GM12891 (cell line): ENCODE data around the gene ACTMAP.

ENCODE experiments used
- POLR2AphosphoS5 ChIP-seq: IDR thresholded peaks from 2 replicates; pipeline ENCODE4 v1.6.1; 2011; ENCODE audit warnings: low read depth, low read length, control low read depth
- TAF1 ChIP-seq: IDR thresholded peaks from 2 replicates; pipeline ENCODE4 v1.6.1; 2011; ENCODE audit warnings: low read depth, low read length, control low read depth

DNA sequence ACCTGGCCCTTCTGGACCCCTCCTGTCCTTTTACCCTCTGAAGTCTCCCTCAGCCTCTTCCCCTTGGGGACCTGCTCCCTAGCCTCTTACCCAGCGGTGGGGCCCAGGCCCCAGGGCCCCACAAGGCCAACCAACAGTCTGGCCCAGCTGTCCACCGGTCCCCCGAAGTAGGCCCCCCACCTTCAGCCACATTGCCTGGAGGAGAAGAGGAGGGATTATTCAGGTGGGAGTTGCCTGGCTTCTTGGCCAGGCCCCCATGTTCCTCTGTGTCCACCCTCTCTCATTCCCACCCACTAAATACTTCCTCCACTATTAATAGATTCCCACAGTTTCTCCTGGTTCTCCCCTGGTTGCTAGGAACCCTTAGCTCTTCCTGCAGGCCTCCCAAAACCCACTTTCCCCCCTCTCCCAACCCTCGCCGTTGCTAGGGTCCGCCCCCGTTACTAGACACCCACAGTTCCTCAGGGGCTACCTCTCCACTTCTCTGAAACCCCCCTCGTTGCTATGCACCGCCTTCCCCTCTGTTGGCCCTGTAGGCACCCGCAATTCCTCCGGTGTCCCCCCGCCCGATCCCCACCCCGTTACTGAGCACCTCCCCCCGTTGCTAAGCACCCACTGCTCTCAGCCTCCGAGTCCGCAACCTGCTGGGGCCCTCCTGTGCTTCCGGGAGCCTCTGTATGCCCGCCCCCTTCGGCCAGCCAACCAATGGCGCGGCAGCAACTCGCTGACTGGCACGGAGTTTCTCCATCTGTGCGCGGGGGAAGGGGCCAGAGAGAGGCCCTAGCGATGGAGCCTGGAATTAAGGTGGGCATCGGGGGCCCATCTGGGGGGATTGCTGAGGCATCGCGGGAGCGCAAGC lies 35.6 kb downstream of the ACTMAP start:
- TF ChIP-seq POLR2AphosphoS5 (no peak), TAF1 (no peak; the same call in 1 of the 2 replicates)
